Measurements from ENCODE around the gene SKP2. TPM values are rescaled to one million over a fixed set of nuclear protein-coding genes. Genes with fewer than 3 reads are reported as not detected.

The SKP2 gene
- total RNA-seq, 2 experiments from 2014 or later: 48.0 to 56.8 TPM

GRCh38 chr5:36200513-36200912, 48.6 kb downstream of the SKP2 start:
- H3K36me3 Mint-ChIP-seq (ENCODE audit: low read depth): peaks cover 17% of the 10 kb centered on the region

GRCh38 chr5:36202521-36202961, 50.6 kb downstream of the SKP2 start:
- POLR2A ChIA-PET: no interaction called here
- no peak for DNase-seq
- intact Hi-C loops (cut with DNase I, micrococcal nuclease): no loop called here
- Mint-ChIP-seq H3K27ac (peak overlapping the region; percentile 37), H3K36me3 (ENCODE audit: low read depth) (peaks cover 16% of the 10 kb centered on the region), H3K4me1 (peaks cover 3% of the 10 kb centered on the region), H3K27me3 (no peaks in the 10 kb centered on the region), H3K9me3 (ENCODE audit: low read depth) (no peaks in the 10 kb centered on the region), H3K4me3 (no peak overlapping the region)
- ATAC-seq: no peak
- CTCF ChIA-PET: interaction anchor here (0.7 to 1.2 kb wide), 3 partner anchors 11 to 1267 kb away, joined by 3 to 5 read pairs (median 4); no protein-coding TSS in a partner anchor

More at GRCh38 chr5:36200513-36200912, 48.6 kb downstream of the SKP2 start:
- Mint-ChIP-seq H3K27me3 (no peaks in the 10 kb centered on the region), H3K4me1 (peaks cover 3% of the 10 kb centered on the region), H3K27ac (no peak overlapping the region), H3K9me3 (ENCODE audit: low read depth) (no peaks in the 10 kb centered on the region), H3K4me3 (no peak overlapping the region)
- ChIA-PET CTCF (no interaction called here), POLR2A (no interaction called here)
- DNase-seq: no peak
- intact Hi-C loops (cut with DNase I, micrococcal nuclease): no loop called here
- no peak for ATAC-seq

GRCh38 chr5:36205329-36205728, 53.4 kb downstream of the SKP2 start:
- Mint-ChIP-seq H3K27me3 (no peaks in the 10 kb centered on the region), H3K27ac (no peak overlapping the region), H3K4me3 (no peak overlapping the region), H3K4me1 (peaks cover 3% of the 10 kb centered on the region), H3K9me3 (ENCODE audit: low read depth) (no peaks in the 10 kb centered on the region), H3K36me3 (ENCODE audit: low read depth) (peaks cover 14% of the 10 kb centered on the region)
- ChIA-PET POLR2A (no interaction called here), CTCF (interaction anchor here (1.2 kb wide), 1 partner anchor 9 kb away, joined by 3 read pairs; no protein-coding TSS in a partner anchor)
- ATAC-seq: no peak
- DNase-seq: no peak
- intact Hi-C loops (cut with DNase I, micrococcal nuclease): no loop called here

- POLR2A ChIA-PET: interaction anchor here (0.6 kb wide), 1 partner anchor 21 kb away, joined by 3 read pairs; no protein-coding TSS in a partner anchor
- no peak overlapping the region for H3K27ac Mint-ChIP-seq
These were observed 55.0 kb downstream of the SKP2 start for GRCh38 chr5:36206913-36207312.

GRCh38 chr5:36208786-36209185, 56.9 kb downstream of the SKP2 start:
- Mint-ChIP-seq H3K9me3 (ENCODE audit: low read depth) (no peaks in the 10 kb centered on the region), H3K27ac (no peak overlapping the region)
- CTCF ChIA-PET: no interaction called here

More at GRCh38 chr5:36206913-36207312, 55.0 kb downstream of the SKP2 start:
- no peaks in the 10 kb centered on the region for H3K27me3 Mint-ChIP-seq
- no peak overlapping the region for H3K4me3 Mint-ChIP-seq
- ATAC-seq (no peak), DNase-seq (no peak)
- H3K4me1 Mint-ChIP-seq: peaks cover 3% of the 10 kb centered on the region
- CTCF ChIA-PET: interaction anchor here (1.2 to 1.6 kb wide), 2 partner anchors 9 to 13 kb away, joined by 3 read pairs; no protein-coding TSS in a partner anchor
- intact Hi-C loops (cut with DNase I, micrococcal nuclease): no loop called here
- H3K9me3 Mint-ChIP-seq (ENCODE audit: low read depth): no peaks in the 10 kb centered on the region
- H3K36me3 Mint-ChIP-seq (ENCODE audit: low read depth): peaks cover 19% of the 10 kb centered on the region

GRCh38 chr5:36209664-36210063, 57.8 kb downstream of the SKP2 start:
- no peak overlapping the region for H3K4me3 Mint-ChIP-seq
- DNase-seq (no peak), ATAC-seq (no peak)
- H3K9me3 Mint-ChIP-seq (ENCODE audit: low read depth): no peaks in the 10 kb centered on the region
- no peaks in the 10 kb centered on the region for H3K27me3 Mint-ChIP-seq
- ChIA-PET CTCF (no interaction called here), POLR2A (no interaction called here)
- intact Hi-C loops (cut with DNase I, micrococcal nuclease): no loop called here
- H3K36me3 Mint-ChIP-seq (ENCODE audit: low read depth): peaks cover 26% of the 10 kb centered on the region
- no peak overlapping the region for H3K27ac Mint-ChIP-seq
- no peaks in the 10 kb centered on the region for H3K4me1 Mint-ChIP-seq

More at GRCh38 chr5:36208786-36209185, 56.9 kb downstream of the SKP2 start:
- Mint-ChIP-seq H3K4me3 (no peak overlapping the region), H3K27me3 (no peaks in the 10 kb centered on the region), H3K4me1 (no peaks in the 10 kb centered on the region), H3K36me3 (ENCODE audit: low read depth) (peaks cover 25% of the 10 kb centered on the region)
- ATAC-seq: no peak
- intact Hi-C loops (cut with DNase I, micrococcal nuclease): no loop called here
- DNase-seq: no peak
- POLR2A ChIA-PET: no interaction called here

GRCh38 chr5:36214436-36214835, 62.5 kb downstream of the SKP2 start:
- peaks cover 30% of the 10 kb centered on the region for H3K36me3 Mint-ChIP-seq (ENCODE audit: low read depth)
- CTCF ChIA-PET: interaction anchor here (1.3 kb wide), 1 partner anchor 9 kb away, joined by 3 read pairs; no protein-coding TSS in a partner anchor

GRCh38 chr5:36215910-36216309, 64.0 kb downstream of the SKP2 start:
- H3K4me1 Mint-ChIP-seq: no peaks in the 10 kb centered on the region
- intact Hi-C loops (cut with DNase I, micrococcal nuclease): no loop called here
- CTCF ChIA-PET: no interaction called here

More at GRCh38 chr5:36214436-36214835, 62.5 kb downstream of the SKP2 start:
- DNase-seq (no peak), ATAC-seq (no peak)
- Mint-ChIP-seq H3K4me1 (no peaks in the 10 kb centered on the region), H3K4me3 (no peak overlapping the region), H3K27ac (no peak overlapping the region), H3K9me3 (ENCODE audit: low read depth) (no peaks in the 10 kb centered on the region), H3K27me3 (no peaks in the 10 kb centered on the region)
- intact Hi-C loops (cut with DNase I, micrococcal nuclease): no loop called here
- POLR2A ChIA-PET: no interaction called here

GRCh38 chr5:36217567-36217966, 65.7 kb downstream of the SKP2 start:
- ChIA-PET POLR2A (no interaction called here), CTCF (interaction anchor here (0.5 to 2.0 kb wide), 9 partner anchors 9 to 507 kb away, joined by 3 to 10 read pairs (median 4); partner anchors contain the start of gene NADK2)
- H3K36me3 Mint-ChIP-seq (ENCODE audit: low read depth): peaks cover 28% of the 10 kb centered on the region
- H3K4me1 Mint-ChIP-seq: no peaks in the 10 kb centered on the region
- no peaks in the 10 kb centered on the region for H3K27me3 Mint-ChIP-seq
- no peak overlapping the region for H3K4me3 Mint-ChIP-seq
- no peaks in the 10 kb centered on the region for H3K9me3 Mint-ChIP-seq (ENCODE audit: low read depth)
- DNase-seq: no peak
- ATAC-seq: no peak
- intact Hi-C loops (cut with DNase I, micrococcal nuclease): no loop called here
- H3K27ac Mint-ChIP-seq: no peak overlapping the region

More at GRCh38 chr5:36215910-36216309, 64.0 kb downstream of the SKP2 start:
- POLR2A ChIA-PET: no interaction called here
- H3K9me3 Mint-ChIP-seq (ENCODE audit: low read depth): no peaks in the 10 kb centered on the region
- no peak overlapping the region for H3K27ac Mint-ChIP-seq
- no peak overlapping the region for H3K4me3 Mint-ChIP-seq
- DNase-seq (no peak), ATAC-seq (no peak)
- H3K27me3 Mint-ChIP-seq: no peaks in the 10 kb centered on the region
- peaks cover 30% of the 10 kb centered on the region for H3K36me3 Mint-ChIP-seq (ENCODE audit: low read depth)

GRCh38 chr5:36217988-36218387, 66.1 kb downstream of the SKP2 start:
- Mint-ChIP-seq H3K27me3 (no peaks in the 10 kb centered on the region), H3K36me3 (ENCODE audit: low read depth) (peaks cover 24% of the 10 kb centered on the region), H3K27ac (no peak overlapping the region), H3K9me3 (ENCODE audit: low read depth) (no peaks in the 10 kb centered on the region), H3K4me1 (no peaks in the 10 kb centered on the region), H3K4me3 (no peak overlapping the region)
- ATAC-seq (no peak), DNase-seq (no peak)
- ChIA-PET CTCF (interaction anchor here (0.5 to 2.0 kb wide), 10 partner anchors 9 to 1067 kb away, joined by 3 to 10 read pairs (median 4); partner anchors contain the start of gene NADK2), POLR2A (no interaction called here)
- intact Hi-C loops (cut with DNase I, micrococcal nuclease): no loop called here

- ATAC-seq: no peak
- Mint-ChIP-seq H3K4me1 (no peaks in the 10 kb centered on the region), H3K4me3 (no peak overlapping the region), H3K36me3 (ENCODE audit: low read depth) (peaks cover 20% of the 10 kb centered on the region), H3K9me3 (ENCODE audit: low read depth) (no peaks in the 10 kb centered on the region), H3K27ac (no peak overlapping the region), H3K27me3 (no peaks in the 10 kb centered on the region)
- intact Hi-C loops (cut with DNase I, micrococcal nuclease): no loop called here
- no peak for DNase-seq
- ChIA-PET POLR2A (no interaction called here), CTCF (interaction anchor here (0.8 kb wide), 1 partner anchor 19 kb away, joined by 4 read pairs; the partner anchor contains the start of gene NADK2)
These were observed 70.7 kb downstream of the SKP2 start for GRCh38 chr5:36222620-36223019.

- ChIA-PET CTCF (interaction anchor here (0.9 to 1.9 kb wide), 5 partner anchors 9 to 24 kb away, joined by 4 to 5 read pairs (median 4); partner anchors contain the start of gene NADK2), POLR2A (no interaction called here)
- no peak for DNase-seq
- no peak overlapping the region for H3K4me3 Mint-ChIP-seq
- peaks cover 1% of the 10 kb centered on the region for H3K4me1 Mint-ChIP-seq
- no peaks in the 10 kb centered on the region for H3K27me3 Mint-ChIP-seq
- H3K36me3 Mint-ChIP-seq (ENCODE audit: low read depth): peaks cover 13% of the 10 kb centered on the region
- H3K27ac Mint-ChIP-seq: no peak overlapping the region
- ATAC-seq: no peak
- intact Hi-C loops (cut with DNase I, micrococcal nuclease): no loop called here
- H3K9me3 Mint-ChIP-seq (ENCODE audit: low read depth): no peaks in the 10 kb centered on the region
These were observed 75.1 kb downstream of the SKP2 start for GRCh38 chr5:36227046-36227445.

Data from activated CD4-positive, alpha-beta T cell treated with anti-CD3 and anti-CD28 coated beads for 36 hours (primary cell).